GM13976 (cell line): ENCODE measurements around the gene DAB1.

Experiments
- DNase-seq: peaks from one replicate; pipeline ENCODE4 v3.0.0; 2012; ENCODE audit warnings: low spot score
- CTCF ChIP-seq: IDR thresholded peaks from 2 replicates; pipeline ENCODE4 v1.5.1; 2012; ENCODE audit warnings: borderline replicate concordance, mild to moderate bottlenecking; ENCODE audit not compliant: insufficient read depth; ENCODE audit errors: extremely low read depth, missing control alignments, control extremely low read depth
- in situ Hi-C: fragments of 300-500 bp; cut with MboI; formaldehyde crosslinking; loops from one replicate; pipeline ENCODE4 v1.12.0; 2022; ENCODE audit warnings: low sequenced_read_pairs, mixed read lengths, inconsistent platforms; ENCODE audit not compliant: unreplicated experiment

DAB1 gene

GRCh38 chr1:56983484-56983883 is 440.4 kb downstream of the DAB1 start:
- in situ Hi-C loops = no loop called here
- no peak for DNase-seq
- TF ChIP-seq CTCF = no peak

- in situ Hi-C loops = no loop called here
- no peak for DNase-seq
- TF ChIP-seq CTCF = no peak
Measured at GRCh38 chr1:56979986-56980755, 443.7 kb downstream of the DAB1 start.

GRCh38 chr1:56978819-56979218 is 445.0 kb downstream of the DAB1 start:
- DNase-seq = no peak
- in situ Hi-C loops = no loop called here
- no peak for TF ChIP-seq CTCF

GRCh38 chr1:56977910-56978309 is 445.9 kb downstream of the DAB1 start:
- DNase-seq = no peak
- TF ChIP-seq CTCF = no peak
- in situ Hi-C loops = no loop called here

- TF ChIP-seq CTCF = no peak
- in situ Hi-C loops = no loop called here
- DNase-seq = no peak
Measured at GRCh38 chr1:56975446-56975845, 448.4 kb downstream of the DAB1 start.

- in situ Hi-C loops = no loop called here
- TF ChIP-seq CTCF = no peak
Measured at GRCh38 chr1:56973923-56974742, 449.7 kb downstream of the DAB1 start.

More at GRCh38 chr1:56973923-56974742, 449.7 kb downstream of the DAB1 start:
- DNase-seq = no peak
